Bone marrow (tissue), 2 donors: Measurements from ENCODE around the gene CACNA1F.

Experiments
- DNase-seq, 2 donors: peaks; one replicate each; lab custom pipeline; 2025; lab: John Stamatoyannopoulos, UW

Gene CACNA1F

GRCh38 chrX:49230500-49231232 lies 2.5 kb downstream of the CACNA1F start:
- peak; percentile 22 to 31 for DNase-seq

GRCh38 chrX:49228185-49228584 lies 5.0 kb downstream of the CACNA1F start:
- no peak for DNase-seq

- DNase-seq, result no peak
Observed at GRCh38 chrX:49227726-49228125, 5.4 kb downstream of the CACNA1F start.

- no peak for DNase-seq
Observed at GRCh38 chrX:49226946-49227345, 6.2 kb downstream of the CACNA1F start.

- DNase-seq, result no peak
Observed at GRCh38 chrX:49225858-49226257, 7.3 kb downstream of the CACNA1F start.

- DNase-seq, result no peak
Observed at GRCh38 chrX:49221868-49222267, 11.3 kb downstream of the CACNA1F start.

GRCh38 chrX:49220100-49220499 lies 13.0 kb downstream of the CACNA1F start:
- no peak for DNase-seq

- no peak for DNase-seq
Observed at GRCh38 chrX:49214996-49215526, 18.1 kb downstream of the CACNA1F start.

GRCh38 chrX:49214416-49214815 lies 18.7 kb downstream of the CACNA1F start:
- no peak for DNase-seq

- DNase-seq, result no peak
Observed at GRCh38 chrX:49212861-49213260, 20.3 kb downstream of the CACNA1F start.

- no peak for DNase-seq
Observed at GRCh38 chrX:49212209-49212608, 20.9 kb downstream of the CACNA1F start.

GRCh38 chrX:49211074-49211473 lies 22.1 kb downstream of the CACNA1F start:
- no peak for DNase-seq

- no peak for DNase-seq
Observed at GRCh38 chrX:49210406-49210805, 22.7 kb downstream of the CACNA1F start.

GRCh38 chrX:49209434-49210251 lies 23.5 kb downstream of the CACNA1F start:
- DNase-seq, result peak in 1 of 2 donors; percentile 0

- no peak for DNase-seq
Observed at GRCh38 chrX:49208399-49208798, 24.7 kb downstream of the CACNA1F start.

GRCh38 chrX:49206543-49206942 lies 26.6 kb downstream of the CACNA1F start:
- DNase-seq, result no peak

- DNase-seq, result no peak
Observed at GRCh38 chrX:49205443-49205842, 27.7 kb downstream of the CACNA1F start.

GRCh38 chrX:49204709-49205108 lies 28.4 kb downstream of the CACNA1F start:
- DNase-seq, result no peak

- no peak for DNase-seq
Observed at GRCh38 chrX:49204017-49204416, 29.1 kb downstream of the CACNA1F start.

- DNase-seq, result no peak
Observed at GRCh38 chrX:49203536-49203935, 29.6 kb downstream of the CACNA1F start.

- no peak for DNase-seq
Observed at GRCh38 chrX:49202022-49202421, 31.1 kb downstream of the CACNA1F start.

- peak; percentile 39 to 44 for DNase-seq
Observed at GRCh38 chrX:49199906-49200771, 33.0 kb downstream of the CACNA1F start, which contains the start of gene SYP. SYP (minus strand) TSS chrX:49200193; CDS start chrX:49200186, 7 bp downstream.
